ENCODE measurements around the gene TRIM28.
"Not testable (repeated sequence)": the region's sequence is repeated elsewhere in the genome, so short reads cannot be mapped to it uniquely, and the experiment has no call there.

Gene TRIM28

DNA sequence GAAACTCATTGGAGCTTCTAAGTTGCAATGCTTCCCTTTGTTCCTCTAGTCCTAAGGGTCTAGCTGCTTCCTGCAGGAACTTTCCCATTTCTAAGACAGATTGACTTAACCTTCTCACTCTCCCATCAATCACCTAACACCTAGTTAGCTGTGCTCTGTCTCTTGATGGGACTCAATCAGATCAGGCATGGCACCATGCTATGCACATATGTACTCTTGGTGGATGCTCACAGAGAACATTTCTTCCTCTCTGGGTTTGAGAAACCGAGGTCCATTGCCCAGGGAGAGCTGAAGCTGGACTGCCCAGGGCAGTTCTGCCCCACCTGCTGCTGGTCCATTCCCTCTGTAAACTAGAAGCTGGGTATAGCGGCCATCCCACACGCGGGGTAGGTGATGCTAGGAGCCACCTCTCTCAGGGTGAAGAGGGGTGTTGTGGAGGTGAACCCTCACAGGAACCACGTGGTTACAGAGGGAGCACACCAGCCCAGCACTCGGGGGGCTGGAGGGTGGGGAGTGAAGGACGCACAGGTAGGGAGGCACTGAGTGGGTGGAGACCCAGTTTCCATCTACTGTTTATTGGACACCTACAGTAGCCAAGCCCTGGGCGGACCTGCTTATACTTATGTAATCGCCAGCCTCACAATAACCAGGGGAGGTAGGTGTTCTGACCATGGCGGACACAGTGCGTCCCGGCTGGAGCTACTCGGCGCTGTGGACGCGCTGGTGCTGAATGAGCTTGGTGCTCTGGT, 17.7 kb downstream of the TRIM28 start:
- DNase-seq: no peak

DNA sequence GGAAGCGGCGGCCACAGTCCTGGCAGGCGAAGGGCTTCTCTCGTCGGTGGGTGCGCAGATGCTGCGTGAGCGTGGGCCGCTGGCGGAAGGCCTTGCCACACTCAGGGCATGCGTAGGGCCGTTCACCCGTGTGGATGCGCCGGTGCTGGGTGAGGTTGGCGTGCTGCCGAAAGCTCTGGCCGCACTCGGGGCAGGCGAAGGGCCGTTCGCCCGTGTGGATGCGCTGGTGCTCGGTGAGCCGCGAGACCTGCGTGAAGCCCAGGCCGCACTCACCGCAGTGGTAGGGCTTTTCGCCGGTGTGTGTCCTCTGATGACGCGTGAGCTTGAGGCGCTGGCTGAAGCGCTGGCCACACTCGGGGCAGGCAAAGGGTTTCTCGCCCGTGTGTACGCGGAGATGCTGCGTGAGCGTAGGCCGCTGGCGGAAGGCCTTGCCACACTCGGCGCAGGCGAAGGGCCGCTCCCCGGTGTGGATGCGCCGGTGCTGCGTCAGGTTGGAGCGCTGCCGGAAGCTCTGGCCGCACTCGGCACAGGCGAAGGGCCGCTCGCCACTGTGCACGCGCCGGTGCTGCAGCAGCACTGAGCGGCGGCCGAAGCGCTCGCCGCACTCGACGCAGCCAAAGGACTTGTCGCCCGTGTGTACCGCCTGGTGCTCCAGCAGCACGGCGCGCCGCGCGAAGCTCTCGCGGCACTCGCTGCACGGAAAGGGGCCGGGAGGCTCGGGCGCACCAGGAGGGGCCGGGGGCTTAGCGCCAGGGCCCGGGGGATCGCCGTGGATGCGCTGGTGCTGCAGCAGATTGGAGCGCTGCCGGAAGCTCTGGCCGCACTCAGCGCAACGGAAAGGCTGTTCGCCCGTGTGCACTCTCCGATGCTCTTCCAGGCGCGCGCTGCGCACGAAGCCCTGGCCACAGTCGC, 18.5 kb downstream of the TRIM28 start:
- peak; percentile 37 for DNase-seq

DNA sequence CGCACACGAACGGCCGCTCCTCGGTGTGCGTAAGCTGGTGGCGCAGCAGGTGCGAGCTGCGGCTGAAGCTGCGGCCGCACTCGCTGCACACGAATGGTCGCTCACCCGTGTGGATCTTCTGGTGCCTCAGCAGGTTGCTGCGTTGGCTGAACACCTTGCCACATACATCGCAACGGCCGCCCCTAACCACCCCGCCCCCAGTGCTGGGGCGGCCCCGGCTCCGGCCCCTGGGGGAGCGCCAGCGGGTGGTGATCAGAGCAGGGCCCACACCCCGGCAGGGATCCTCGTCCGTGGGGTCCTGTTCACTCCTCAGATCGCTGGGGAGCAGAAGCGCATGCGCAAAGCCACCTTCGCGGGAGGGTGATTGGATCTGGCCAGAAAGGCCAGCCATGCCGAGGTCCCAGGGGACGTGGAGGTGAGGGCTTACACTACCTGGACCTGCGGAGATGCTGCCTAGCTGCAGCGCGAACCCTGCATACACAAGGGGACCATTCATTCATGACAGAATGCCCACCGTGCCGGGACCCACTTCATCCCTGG, 19.2 kb downstream of the TRIM28 start:
- DNase-seq: no peak

DNA sequence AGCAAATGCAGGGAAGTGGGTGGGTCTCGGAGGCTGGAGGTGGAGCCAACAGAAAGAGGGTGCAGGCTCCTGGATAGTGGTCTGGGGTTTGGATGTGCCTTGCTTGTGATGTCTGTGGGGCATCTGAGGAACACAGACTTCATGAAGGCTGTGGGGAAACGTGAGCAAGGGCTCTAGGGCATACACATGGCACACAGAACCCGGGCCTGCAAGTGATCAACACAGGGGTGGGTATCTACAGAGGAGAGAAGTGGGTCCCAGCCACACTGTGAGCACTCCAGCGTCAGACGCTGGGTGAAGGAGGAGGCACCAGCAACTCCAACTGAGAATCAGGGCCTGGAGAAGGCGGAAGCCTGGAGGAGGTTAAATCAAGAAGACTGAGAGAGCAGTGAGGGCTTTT, 20.0 kb downstream of the TRIM28 start:
- no peak for DNase-seq

DNA sequence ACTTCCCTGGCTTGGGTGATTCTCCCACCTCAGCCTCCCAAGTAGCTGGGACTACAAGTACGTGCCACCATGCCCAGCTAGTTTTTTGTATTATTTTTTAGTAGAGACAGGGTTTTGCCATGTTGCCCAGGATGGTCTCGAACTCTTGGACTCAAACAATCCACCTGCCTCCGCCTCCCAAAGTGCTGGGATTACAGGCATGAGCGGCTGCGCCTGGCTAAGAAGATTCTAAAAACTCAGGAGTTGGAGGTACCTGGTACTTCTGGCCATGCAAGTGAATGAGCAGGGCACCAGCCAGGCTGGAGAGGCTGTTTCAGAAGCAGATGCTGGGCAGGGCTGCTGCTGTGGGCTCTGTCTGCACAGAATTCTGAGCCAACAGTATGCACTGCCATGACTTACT, 23.1 kb downstream of the TRIM28 start:
- DNase-seq: no peak

DNA sequence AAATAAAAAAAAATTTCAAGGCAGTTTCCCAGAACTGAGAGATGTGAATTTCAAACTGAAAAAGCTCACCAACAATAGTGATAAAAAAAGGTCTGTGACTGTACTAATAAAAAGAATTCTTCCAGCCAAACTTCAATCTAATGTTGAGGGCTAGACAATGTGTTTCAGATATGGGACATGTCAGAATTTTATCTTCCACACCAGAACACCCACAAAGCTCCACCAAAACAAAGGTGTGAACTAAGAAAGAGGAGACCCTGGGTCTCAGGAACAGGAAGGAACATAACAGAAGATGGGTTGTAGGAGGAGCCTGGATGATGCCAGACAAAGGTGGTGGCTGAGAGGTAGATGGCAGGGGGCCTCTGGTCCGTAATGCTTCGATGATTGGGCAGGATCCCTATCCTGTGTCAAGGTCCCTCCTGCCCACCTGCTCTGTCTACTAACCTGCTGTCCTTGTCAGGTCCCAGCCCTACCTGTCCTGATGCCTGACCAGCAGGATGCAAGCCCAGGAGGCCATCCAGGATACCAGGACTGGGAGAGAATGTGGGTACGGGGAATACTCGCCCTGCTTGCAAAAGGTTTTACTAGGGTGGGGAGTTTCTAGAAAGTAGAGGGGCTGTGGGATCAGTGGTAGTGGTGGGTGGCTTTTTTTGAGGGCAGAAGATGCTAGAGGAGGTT, 24.7 kb downstream of the TRIM28 start:
- no peak for DNase-seq

DNA sequence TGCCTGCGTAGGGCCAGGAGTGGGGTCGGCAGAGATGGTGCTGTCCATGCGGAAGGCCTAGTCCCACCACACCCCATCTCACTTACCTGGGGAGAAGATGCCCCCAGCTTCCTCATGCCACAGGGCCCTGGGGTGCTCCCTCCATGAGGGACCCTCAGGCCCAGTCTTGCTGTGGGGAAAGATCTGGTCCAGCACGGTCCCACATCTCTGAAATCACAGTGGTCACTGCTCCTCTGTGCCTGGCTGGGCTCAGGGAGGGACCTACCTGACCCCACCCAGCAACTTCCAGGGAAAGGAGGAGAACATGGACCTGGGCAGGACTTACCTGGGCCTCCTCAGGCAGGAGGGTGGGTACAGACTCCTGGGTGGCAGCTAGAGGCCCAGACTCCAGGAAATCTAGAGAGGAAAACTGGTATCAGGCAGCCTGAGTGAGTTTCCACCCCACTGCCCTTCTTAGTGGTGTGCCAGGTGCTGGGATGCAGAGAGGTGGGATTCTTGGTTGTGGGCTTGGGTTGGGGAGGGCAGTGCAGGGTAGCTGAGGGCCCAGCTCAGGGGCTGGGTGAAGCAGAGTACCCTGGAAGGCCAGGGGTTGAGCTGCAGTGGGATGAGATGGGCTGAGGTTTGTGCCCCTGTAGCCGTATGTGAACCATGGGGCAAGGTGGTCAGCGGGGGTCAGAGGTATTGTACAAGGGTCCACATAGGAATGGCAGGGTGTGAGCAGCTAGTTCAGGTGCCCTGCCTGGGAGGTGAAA, 25.5 kb downstream of the TRIM28 start:
- no peak for DNase-seq

DNA sequence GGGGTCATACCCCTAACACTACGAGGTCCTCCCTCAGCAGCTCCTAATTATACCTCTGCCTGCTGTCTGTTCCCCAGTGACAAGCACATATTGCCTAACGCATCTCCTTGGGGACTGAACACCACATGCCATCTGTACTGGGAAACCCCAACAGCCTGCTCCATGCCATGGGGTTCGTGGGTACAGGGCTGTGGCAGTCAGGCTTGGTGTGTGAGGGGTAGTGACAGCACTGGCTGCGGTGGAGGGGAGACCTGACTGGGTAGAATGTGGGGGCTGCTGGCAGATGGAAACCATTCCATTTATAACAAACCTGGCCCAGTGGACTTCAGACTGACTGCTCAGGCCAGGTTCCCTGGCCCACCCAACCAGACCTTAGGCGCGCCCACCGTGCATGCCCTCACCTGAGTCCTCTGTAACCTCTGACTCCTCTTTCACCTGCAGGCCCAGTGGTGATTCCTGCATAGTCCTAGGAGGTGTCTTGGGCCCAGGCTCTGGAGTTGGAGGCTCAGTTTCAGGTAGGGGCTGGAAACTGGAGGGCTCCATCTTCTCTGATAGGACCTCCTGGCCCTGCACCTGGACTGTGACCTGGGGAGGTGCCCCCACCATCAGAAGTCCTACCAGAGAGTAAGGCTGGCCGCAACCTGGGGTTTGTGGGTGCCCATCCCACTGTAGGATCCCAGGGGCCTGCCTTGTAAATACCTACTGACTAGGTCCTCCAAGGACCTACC, 26.2 kb downstream of the TRIM28 start:
- DNase-seq: no peak

DNA sequence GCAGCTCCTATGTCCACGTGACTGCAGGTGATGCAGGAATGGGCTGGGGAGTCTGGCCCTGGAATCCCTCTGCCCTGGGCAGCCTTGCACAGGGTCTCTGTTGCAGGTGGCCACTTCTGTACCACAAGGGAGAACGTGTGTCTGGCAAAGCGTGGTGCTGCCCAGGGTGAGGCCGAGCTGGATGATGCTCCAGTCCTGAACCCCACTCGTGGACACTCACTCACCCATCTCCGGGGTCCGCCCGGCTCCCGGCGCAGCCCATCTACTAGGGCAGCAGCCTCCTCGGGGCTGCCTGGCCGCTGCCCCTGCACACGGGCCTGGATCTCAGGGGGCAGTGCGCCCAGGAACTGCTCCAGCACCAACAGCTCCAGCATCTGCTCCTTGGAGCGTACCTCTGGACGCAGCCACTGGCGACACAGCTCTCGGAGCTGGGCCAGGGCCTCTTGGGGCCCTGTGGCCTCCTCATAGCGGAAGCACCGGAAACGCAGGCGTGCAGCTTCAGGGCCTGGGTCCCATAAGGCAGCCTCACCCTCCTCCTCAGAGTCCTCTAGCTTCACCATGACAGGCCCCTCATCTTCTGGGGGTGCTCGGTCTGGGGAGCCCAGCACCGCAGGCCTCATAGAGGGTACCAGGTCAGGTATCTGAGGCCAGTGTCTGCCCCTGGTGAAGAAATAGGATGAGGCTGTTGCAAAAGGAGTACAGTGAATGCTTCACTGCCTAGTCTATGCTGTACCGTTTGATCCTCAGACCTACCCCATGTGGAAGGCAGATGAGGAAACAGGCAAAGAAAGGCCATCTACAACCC, 27.1 kb downstream of the TRIM28 start:
- no peak for DNase-seq

DNA sequence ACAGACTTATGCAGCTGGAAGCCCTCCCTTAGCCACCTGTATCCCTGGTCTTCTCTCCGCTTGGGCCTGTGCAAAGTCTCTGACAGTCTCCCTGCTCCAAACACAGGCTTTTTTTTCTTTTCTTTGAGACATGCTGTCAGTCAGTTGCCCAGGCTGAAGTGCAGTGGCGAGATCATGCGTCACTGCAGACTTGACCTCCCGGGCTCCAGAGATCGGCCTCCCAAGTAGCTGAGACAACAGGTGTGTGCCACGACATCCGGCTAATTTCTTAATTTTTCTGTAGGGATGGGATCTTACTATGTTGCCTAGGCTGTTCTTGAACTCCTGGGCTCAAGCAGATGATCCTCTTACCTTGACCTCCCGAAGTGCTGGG, 27.7 kb downstream of the TRIM28 start:
- no peak for DNase-seq

DNA sequence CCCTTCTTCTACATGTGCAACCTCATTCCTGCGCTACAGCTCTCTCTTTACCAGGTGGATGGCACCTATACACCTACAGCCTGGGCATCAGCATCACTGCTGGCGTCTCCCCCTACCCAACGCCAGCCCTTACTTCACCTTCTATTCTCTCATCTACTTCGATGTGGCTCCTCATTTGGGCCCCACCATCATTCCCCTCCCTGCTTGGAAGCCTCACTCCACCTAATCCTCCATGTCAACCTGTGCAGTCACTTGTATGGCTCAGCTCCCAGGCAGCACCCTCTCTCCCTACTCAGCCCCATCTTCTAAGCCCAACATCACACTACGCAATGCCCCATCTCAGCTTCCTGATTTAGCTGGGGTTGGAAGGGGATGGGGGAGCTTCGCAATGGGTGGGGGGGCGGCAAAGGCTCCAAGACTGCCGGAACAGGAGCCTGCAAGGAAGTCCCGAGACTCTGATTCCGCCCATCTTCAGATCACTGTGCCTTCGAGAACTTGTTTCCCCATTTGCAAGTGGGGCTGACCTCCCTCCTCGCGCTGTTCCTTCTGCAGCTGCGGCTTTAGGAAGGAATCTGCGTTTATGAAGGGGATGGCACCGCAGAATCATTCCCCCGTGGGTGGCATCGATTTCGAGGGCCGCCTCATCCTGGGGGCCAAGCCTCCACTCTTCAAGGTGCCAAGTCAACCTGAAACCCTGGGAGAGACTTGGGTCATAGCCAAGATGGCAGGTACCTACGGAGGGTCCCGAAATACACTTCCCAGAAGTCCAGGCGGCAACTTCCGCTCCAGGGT, 28.4 kb downstream of the TRIM28 start:
- DNase-seq: no peak

DNA sequence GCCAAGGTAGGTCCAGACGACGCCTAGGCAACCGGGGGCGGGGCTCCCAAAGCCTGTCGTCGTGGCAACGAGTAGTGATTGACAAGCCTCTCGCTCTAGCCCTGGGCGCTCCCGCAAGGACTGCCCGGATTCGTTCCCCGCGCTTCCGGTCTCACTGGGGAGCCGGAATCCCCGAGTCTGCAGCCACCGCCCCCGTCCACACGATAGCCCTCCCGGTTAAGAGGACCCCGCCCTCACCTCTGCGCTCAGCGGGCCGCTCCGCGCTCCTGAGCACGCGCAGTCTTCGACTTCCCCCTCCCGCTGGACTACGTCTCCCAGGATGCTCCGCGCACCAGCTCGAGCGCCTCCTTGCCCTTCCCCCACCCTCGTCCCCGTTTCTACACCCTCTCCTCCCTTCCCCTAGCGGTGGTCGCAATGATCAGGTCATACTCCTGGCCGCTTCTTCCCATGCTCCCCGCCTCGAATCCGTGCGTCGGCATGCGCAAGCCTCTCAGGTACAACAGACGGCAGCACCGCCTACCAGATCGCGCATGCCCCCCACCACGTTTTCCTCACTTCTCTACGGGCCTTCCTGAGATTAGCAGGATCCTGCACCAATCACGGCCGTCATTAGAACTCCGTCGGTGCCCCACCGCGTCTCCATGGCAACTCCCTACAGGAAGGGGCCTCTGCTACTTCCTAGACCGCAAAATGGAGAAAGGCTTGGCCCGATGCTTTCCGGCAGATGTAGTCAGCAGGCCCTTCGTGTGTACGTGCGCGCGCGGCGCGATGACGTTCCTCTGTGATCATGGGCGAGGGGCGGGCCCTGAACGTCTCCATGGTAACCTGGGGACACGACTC, 29.2 kb downstream of the TRIM28 start, which contains the start of gene MZF1:
Gene MZF1 (minus strand): TSS at position 518 of the 840 bp plus-strand sequence. CDS start 1,946 bp downstream, outside the sequence.
- peak; percentile 100 for DNase-seq

DNA sequence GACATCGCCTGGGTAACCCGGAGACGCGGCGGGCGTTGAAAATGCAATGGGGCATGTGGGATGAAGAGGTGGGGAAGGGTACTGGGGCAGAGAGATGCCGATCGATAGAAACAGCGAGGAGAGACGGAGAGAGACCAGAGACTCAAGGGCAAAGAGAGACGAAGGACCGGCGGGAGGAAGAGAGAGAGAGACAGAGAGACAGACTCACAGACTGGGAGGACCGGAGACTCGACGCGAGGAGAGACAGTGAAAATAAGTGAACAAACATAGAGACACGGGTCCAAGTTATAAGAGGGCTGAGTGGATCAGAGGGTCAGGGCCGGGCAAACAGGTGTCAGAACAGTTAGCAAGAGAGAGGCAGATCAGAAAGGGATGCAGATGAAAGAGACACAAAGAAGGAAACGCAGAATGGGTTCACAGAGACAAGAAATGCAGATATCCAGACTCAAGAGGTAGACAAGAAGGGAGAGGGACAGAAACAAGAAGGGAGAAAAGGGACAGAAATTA, 29.8 kb downstream of the TRIM28 start:
- no peak for DNase-seq

DNA sequence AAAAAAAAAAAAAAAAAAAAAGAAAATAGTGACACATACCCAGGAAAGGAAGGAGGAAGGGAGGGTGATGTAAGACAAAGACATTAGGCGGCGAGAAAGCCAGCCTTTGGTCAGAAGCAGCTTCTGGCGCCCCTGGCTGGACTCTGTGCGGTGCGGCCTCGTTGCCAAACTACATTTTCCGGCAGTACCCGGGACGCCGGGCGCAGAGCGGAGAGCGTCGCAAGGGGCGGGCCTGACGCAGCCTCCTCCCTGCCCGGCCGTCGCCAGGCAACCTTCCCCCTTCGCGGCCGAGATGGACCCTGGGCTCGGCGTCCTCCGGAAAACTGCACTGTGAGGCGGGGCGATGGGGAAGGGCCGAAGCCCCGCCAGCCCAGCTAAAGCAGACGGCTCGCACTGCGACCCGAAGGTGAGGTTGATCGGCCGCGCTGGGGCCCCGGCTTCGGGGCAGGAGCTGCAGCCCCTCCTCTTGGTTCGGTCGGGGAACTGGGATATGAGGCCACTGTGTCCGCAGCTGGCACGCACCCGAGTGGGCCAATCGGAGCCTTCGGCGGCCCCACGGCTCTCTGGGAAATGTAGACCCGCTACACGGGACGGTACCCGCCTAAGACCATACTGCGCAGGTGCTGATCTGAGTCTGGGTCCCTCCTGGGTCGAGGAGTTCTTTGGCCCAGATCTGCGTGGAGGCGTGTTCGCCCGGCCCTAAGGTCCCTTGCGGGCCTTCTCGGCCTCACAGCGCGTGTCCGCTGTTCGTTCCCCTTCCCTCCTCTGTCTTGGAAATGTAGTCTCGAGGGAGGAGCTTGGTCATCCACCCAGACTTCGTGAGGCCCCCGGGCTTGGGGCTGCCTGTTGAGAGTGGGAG, 31.5 kb downstream of the TRIM28 start:
- DNase-seq: peak; percentile 91

DNA sequence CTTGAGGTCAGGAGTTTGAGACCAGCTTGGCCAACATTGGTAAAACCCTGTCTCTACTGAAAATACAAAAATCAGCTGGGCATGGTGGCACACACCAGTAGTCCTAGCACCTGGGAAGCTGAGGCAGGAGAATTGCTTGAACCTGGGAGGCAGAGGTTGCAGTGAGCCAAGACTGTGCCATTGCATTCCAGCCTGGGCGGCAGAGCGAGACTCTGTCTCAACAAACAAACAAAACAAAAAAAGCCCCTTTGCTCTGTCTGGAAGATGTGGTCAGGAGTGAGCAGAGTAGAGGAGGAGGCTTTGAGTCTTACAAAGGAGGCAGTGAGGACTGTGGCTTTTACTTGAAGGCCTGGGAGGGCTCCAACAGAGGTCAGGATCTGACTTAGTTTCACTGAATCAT, 33.7 kb downstream of the TRIM28 start:
- DNase-seq: not testable (repeated sequence)

DNA sequence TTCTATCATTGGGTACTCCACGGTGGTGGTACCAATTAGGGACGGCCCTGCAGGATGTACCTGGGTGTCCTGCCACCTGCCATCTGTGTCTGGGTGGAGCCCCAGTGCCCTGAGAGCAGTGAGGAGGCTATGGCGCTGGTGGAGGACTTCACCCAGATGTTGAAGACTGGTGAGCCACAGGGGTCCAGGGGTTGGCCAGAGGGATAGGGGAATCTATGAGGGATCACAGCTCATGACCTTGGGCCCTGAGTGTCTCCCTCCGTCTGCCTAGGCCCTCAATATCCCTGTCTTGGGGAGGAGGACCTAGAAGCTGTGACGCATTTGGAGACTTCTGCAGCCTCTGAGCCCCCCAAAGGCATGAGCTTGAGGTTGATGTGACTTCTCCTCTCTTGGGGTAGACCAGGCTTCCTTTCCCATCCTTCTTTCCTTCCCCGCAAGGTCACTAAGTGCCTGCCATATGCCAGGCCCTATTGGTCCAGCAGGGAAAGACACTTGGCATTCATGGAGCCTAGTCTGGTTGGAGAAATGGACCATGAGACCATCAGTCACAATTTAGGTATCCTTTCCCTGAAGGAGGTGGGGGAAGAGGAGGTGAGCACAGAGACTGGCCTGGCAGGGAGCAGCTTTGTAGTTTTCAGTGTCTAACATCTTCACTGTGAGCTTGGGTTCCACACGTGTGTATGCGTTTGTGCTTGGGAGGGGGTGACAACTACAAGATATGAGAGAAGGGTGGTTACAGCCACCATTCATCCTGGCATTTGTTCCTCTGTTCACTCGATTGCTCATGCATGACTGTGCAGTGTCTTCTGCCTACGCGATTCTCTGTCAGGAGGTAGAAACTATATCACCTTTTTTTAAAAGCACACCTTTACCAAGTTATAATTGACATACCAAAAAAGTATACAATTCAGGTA, 34.4 kb downstream of the TRIM28 start:
- DNase-seq: no peak
